ENCODE measurements around the gene SLC41A3.

The SLC41A3 gene

GRCh38 chr3:126029241-126029640 lies 54.7 kb downstream of the SLC41A3 start:
- TF ChIP-seq CTCF (IDR thresholded peaks at IDR 0.05; ENCODE audit: low read depth, low read length): no peak
- no peak for DNase-seq (ENCODE audit: low read depth in 2 of 2)
- no peak overlapping the region for H3K4me3 ChIP-seq (replicated peaks in 1 of 2; ENCODE audit: low read depth in 2 of 2, low read length in 2 of 2)

- no peak for TF ChIP-seq CTCF (IDR thresholded peaks at IDR 0.05; ENCODE audit: low read depth, low read length)
- no peak overlapping the region for H3K4me3 ChIP-seq (replicated peaks in 1 of 2; ENCODE audit: low read depth in 2 of 2, low read length in 2 of 2)
- DNase-seq (ENCODE audit: low read depth in 2 of 2): no peak
Measured at GRCh38 chr3:126028096-126028495, 55.8 kb downstream of the SLC41A3 start.

GRCh38 chr3:126026761-126027160 lies 57.2 kb downstream of the SLC41A3 start:
- DNase-seq (ENCODE audit: low read depth in 2 of 2): no peak
- TF ChIP-seq CTCF (IDR thresholded peaks at IDR 0.05; ENCODE audit: low read depth, low read length): no peak
- H3K4me3 ChIP-seq (replicated peaks in 1 of 2; ENCODE audit: low read depth in 2 of 2, low read length in 2 of 2): no peak overlapping the region

- H3K4me3 ChIP-seq (replicated peaks in 1 of 2; ENCODE audit: low read depth in 2 of 2, low read length in 2 of 2): no peak overlapping the region
- no peak for DNase-seq (ENCODE audit: low read depth in 2 of 2)
- TF ChIP-seq CTCF (IDR thresholded peaks at IDR 0.05; ENCODE audit: low read depth, low read length): no peak
Measured at GRCh38 chr3:126026277-126026751, 57.6 kb downstream of the SLC41A3 start.

GRCh38 chr3:126025862-126026261 lies 58.1 kb downstream of the SLC41A3 start:
- no peak overlapping the region for H3K4me3 ChIP-seq (replicated peaks in 1 of 2; ENCODE audit: low read depth in 2 of 2, low read length in 2 of 2)
- no peak for TF ChIP-seq CTCF (IDR thresholded peaks at IDR 0.05; ENCODE audit: low read depth, low read length)
- no peak for DNase-seq (ENCODE audit: low read depth in 2 of 2)

- no peak for DNase-seq (ENCODE audit: low read depth in 2 of 2)
- TF ChIP-seq CTCF (IDR thresholded peaks at IDR 0.05; ENCODE audit: low read depth, low read length): no peak
- H3K4me3 ChIP-seq (replicated peaks in 1 of 2; ENCODE audit: low read depth in 2 of 2, low read length in 2 of 2): no peak overlapping the region
Measured at GRCh38 chr3:126025116-126025729, 58.7 kb downstream of the SLC41A3 start.

All from cardiac fibroblast (primary cell).